D721Med (cell line): Measurements from ENCODE around the gene NFATC3.

Experiments used
- DNase-seq: peaks from one replicate; pipeline ENCODE4 v3.0.0; 2011; ENCODE audit warnings: low spot score; ENCODE audit not compliant: insufficient read length
- FAIRE-seq: peaks from 2 replicates; lab custom pipeline; 2011; peaks lifted over from hg19 to GRCh38; lab: Jason Lieb, UNC
- CTCF ChIP-seq: IDR thresholded peaks from 2 replicates; pipeline ENCODE4 v1.5.1; 2012; ENCODE audit warnings: mild to moderate bottlenecking, control low read depth; ENCODE audit not compliant: insufficient read depth; ENCODE audit errors: missing control alignments

The NFATC3 gene

GRCh38 chr16:68066763-68067162, 18.4 kb upstream of the NFATC3 start:
- DNase-seq (no peak), FAIRE-seq (no peak)

GRCh38 chr16:68068926-68069325, 16.2 kb upstream of the NFATC3 start:
- no peak for TF ChIP-seq CTCF
- no peak for FAIRE-seq

More at GRCh38 chr16:68066763-68067162, 18.4 kb upstream of the NFATC3 start:
- TF ChIP-seq CTCF, result no peak

GRCh38 chr16:68069511-68070248, 15.5 kb upstream of the NFATC3 start:
- no peak for FAIRE-seq
- DNase-seq, result peak; percentile 25
- no peak for TF ChIP-seq CTCF

More at GRCh38 chr16:68068926-68069325, 16.2 kb upstream of the NFATC3 start:
- no peak for DNase-seq

- no peak for TF ChIP-seq CTCF
- no peak for FAIRE-seq
- no peak for DNase-seq
Observed at GRCh38 chr16:68070249-68070730, 14.9 kb upstream of the NFATC3 start.

GRCh38 chr16:68070806-68071517, 14.2 kb upstream of the NFATC3 start:
- DNase-seq (no peak), FAIRE-seq (no peak)
- no peak for TF ChIP-seq CTCF

- DNase-seq (no peak), FAIRE-seq (no peak)
- no peak for TF ChIP-seq CTCF
Observed at GRCh38 chr16:68071518-68071901, 13.7 kb upstream of the NFATC3 start.
